HG02885 (cell line): ENCODE measurements around the gene IMPA2.

Experiments
- ATAC-seq: cut with Tn5 transposase; IDR thresholded peaks from one replicate; pipeline ENCODE4 v1.9.1; 2021; ENCODE audit warnings: mild to moderate bottlenecking; ENCODE audit not compliant: unreplicated experiment, poor library complexity

The IMPA2 gene

DNA sequence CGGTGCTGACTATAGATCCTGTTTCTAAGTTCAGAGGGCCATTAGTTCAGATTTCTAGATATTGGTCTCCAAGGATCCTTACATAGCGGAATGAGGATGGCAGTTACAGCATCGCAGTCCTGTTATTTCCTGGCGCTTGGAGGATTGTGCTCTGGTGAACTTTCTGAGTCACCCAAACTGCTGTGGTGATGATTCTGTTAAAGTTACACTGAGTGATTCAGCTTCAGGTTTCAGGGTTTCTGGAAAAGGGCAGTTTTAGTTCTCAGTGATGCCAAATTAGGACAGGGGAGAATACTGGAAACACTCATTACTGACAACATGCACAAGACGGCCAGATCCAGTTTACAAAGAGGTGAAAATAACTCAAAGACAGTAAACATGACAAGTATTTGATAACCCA lies 60.3 kb downstream of the IMPA2 start:
- no peak for ATAC-seq

DNA sequence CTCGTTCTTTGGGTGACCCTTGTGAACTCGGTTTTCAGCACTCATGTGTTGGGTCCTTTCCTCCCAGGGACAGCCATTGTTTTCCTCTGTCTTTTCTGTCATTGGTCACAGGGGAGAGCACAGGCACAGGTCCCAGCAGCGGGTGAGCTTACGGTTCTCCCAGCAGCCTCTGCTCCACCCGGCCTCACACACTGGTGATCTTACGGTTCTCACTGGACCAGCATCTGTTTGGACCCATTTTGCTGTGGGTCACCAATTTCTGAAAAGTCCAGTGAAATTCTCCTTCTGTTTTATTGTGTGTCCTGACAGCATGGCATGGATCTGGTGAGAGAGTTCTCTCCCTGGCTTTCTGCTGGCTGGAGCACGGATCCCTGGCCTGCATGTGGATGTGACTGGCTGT lies 62.5 kb downstream of the IMPA2 start:
- ATAC-seq, result no peak

DNA sequence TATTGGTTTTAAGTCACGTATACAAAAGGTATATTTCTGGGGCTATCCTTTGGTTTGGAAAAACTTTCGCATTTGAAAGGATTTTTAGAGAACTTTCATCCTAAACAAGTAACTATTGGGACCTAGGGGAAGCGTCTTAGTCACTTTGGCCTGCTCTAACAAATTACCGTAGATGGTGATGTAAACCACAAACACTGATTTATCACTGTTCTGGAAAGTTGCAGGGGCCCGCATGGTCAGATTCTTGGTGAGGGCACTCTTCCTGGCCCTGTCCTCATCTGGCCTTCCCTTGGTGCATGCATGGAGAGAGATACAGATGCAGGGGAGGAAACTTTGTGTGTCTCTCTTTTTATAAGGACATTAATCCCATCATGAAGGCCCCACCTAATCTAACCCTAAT lies 63.3 kb downstream of the IMPA2 start:
- no peak for ATAC-seq

DNA sequence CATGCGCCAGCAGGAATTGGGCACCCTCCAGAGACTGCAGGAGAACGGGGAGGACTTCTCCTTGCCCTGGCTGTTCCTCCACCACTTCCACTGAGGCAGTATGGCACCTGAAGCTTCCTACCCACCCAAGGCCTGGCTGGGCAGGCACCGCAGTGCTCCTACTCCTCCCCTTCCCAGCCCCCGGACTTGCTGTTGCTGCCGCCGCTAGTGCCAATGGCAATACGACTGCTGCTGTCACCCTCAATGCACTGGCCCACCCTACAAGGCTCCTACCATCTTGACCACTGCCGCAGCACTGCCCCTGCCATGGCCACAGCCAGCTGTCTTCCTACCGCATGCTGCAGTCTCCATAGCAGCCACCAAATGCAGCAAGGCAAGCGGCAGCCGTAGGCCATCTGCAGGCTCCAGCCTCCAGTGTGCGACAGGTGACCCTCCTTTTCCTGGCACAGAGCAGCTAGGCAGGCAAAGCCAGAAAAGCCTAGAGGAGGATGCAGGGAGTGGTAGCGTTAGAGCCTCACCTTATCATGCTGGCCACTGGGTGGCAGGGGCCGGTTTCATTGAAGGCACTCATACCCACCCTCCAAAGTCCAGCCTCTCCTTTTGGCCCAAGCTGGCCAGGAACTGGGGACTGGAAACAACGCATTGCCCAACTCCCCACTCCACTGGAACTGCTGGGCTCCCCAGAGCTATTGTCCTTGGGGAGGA lies 64.9 kb downstream of the IMPA2 start:
- no peak for ATAC-seq

DNA sequence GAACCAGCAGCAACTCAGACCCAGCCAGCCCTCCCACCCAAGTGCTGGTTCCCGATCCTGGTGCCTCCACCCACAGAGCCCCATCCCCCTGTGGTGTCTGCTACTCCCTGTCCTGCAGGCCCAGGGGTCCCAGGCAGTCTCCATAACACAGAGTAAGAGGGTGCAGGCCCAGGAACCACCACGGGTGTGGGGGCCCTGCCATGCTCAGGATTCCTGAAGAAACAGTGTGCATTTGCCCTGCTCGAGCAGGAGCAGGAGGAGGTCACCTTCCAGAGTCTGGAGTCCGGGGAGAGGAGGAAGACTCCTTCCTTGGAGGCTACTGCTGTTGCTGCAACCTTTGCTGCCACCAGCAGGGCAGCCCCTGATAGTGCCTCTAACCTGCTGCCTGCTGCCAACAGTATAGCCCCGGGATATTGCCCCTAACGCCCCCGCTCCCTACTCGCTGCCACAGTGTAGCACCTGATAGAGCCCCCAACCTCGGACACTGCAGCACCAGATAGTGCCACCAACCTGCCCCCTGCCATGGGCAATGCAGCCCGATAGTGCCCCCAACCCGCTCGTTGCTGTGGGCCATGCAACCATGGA lies 65.5 kb downstream of the IMPA2 start:
- ATAC-seq, result no peak

DNA sequence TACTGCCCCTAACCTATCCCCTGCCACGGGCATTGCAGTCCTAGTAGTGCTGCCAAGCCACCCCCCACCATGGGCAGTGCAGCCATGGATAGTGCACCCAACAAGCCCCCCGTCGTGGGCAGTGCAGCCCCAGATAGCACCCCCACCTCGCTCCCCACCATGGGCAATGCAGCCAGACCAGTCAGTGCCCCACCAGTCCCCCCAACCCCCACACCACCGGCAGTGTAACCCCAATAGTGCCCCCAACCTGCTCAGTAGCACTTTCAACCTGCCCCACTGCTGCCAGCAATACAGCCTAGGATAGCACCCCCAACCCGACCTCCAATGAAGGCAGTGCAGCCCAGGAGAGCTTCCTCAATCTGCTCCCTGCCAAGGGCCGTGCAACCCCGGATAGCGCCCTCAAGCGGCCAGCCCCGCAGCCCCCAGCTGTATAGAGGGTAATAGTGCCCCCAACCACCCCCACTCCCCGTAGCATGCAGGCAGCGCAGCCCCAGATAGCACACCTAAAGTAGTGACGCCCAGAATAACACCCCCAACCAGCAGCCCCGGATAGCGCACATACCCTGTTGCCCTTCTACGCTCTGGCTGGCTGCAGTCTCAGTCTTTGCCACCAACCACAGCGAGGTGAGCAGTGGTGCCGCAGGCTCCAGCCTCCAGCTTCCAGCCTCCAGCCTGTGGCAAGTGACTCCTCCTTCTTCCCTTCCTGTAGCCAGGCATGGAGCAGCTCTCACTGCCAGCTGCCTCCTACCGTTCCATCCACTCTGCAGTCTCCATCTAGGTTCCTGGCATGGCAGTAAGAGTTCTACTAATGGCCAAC lies 66.9 kb downstream of the IMPA2 start:
- no peak for ATAC-seq

DNA sequence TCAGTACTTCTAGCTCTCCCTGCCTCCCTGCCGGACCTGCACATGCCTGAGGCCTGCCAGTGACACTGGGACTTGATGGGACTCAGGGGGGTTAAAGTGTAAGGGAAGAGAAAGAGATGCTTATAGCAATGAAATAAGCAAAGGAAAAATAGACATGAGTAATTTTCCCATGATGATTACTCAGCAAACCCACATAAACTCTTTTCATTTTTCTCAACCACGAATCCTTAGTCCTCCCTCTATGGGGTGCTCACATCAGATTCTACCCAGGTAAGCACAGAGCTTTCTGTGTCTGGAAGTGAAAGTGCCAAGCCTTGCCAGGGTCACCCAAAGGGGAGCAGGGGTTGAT lies 67.5 kb downstream of the IMPA2 start:
- ATAC-seq, result no peak

DNA sequence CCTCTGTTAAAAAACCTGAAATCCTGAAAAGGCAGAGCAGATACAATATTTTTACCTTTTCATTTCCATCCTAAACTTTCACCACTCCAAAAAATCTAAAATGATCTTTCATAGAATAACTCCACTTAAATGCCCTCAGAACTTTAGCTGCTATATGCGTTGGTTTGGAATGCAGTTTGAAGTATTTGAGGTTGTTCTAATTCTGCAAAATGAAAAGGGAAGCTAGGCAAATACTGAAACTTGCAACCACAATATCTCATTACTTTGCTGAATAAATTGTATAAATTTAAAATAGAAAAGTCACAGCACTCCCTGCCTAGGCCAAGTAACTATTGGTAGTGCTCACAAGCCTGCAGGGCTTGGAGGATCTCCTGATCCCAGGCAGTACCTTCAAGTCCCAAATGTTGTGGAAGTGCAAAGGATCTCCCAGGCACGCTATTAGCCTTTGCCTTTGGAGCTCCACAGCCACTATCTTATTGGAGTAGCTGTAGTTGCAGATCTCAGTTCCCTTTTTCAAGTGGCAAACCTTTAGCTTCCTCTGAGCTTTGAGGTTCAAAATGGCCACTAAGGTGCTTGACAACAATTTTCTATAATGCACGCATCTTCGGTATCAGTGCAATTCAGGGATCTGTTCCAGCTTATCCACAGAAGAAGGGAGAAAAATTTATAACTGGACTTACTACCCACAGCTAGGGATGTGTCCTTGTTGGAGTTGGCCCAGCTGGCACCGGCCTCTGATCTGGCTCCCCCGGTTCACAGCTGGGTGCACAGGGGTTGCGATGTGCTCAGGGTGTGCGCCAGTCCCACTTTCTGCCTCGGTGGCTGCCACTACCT lies 68.9 kb downstream of the IMPA2 start:
- ATAC-seq, result peak; percentile 88

DNA sequence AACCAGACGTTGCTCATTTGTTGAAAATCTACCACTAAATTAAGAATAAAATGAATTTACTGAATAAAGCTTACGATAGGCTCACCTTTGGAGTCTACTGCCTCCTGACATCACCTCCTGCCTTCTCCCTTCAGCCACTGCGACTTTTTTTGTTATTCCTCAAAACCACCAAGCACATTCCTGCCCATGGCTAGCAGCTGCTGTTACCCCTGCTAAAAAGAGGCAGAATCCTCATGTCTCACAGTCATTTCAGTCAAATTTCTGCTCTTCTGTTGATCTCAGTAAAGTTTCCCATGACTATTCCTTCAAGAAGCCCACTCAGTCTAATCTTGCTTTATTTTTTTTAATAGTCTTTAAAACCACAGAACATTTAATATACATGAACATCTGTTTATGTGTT lies 71.6 kb downstream of the IMPA2 start:
- ATAC-seq, result no peak

DNA sequence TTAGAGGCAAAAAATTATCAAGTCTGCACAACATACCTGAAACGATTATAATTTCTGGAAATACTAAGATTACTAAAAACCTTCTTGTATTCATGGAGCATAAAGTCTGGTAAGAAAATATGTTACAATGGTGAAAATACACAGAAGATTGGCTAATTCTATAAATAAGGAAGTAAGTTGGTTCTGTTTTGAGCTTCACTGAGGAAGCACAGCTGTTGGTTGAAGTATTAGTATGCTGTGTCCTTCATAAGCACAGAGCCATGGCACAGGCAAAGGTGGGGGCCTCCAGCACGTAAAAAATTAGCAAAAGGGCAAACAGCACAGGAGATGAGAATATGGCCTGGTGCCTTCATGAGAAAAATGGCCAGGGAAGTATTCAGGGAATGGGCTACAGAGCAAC lies 72.0 kb downstream of the IMPA2 start:
- ATAC-seq, result peak; percentile 51

DNA sequence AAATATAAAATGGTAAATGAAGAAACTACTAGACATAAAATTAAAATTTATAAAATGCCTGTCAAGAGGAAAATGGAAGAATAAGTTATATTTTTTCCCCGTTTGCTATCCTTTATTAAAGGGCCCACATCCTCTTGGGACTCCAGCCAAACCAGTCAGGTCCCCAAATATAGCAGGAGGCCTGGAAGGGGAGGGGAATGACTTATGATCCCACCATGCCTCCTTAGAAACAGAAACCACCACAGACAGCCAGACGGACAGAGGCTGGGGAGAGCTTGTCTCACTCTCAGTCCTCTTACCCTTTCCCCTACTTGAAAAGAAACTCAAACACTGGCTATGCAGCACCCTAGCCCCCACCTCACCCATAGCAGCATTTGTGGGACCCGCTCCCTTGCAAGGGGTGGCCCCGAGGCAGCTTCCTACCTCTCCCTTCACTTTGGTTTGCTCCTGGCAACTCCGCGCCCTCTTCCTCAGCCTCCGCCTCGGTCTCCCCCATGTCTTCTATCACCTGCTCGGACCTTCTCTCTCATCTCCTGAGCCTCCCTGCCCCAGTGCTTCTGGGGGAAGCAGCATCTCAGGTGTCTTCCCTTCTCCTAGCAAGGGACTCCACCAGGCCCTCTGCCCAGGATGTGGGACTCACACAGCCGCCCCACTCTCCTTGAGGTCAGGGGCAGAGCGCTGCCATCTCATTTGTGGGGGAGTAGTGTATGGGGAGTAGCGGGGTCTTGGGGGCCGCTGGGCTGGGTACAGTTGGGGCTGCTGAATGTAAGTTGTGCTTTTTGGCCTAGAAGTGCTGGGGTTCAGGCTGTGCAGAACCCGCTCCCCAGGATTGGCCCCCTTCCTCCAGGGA lies 75.0 kb downstream of the IMPA2 start:
- ATAC-seq, result no peak

DNA sequence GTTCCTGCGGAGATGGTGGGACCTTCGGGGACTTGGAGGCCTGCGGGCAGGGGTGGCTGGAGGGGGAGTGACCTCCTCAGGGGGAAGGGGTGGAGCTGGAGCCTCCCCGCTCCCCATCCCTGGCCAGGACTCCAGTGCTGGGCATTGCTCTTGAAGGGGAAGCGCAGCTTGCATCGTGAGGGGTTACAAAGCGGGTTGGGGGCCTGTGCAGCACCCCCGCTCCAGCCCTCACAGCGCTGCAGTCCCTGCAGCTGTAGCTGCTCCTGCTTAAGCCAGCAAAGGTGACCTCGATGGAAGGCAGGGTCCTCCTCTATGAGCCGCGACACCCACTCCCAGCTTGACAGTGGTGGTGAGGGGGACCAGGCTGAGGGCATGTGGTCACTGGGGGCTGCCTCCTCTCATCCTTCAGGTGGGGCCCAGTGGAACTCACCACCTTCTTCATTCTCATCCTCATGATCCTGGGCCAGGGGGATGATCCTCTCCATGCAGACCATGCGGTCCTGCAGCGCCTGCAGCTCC lies 75.6 kb downstream of the IMPA2 start:
- no peak for ATAC-seq

DNA sequence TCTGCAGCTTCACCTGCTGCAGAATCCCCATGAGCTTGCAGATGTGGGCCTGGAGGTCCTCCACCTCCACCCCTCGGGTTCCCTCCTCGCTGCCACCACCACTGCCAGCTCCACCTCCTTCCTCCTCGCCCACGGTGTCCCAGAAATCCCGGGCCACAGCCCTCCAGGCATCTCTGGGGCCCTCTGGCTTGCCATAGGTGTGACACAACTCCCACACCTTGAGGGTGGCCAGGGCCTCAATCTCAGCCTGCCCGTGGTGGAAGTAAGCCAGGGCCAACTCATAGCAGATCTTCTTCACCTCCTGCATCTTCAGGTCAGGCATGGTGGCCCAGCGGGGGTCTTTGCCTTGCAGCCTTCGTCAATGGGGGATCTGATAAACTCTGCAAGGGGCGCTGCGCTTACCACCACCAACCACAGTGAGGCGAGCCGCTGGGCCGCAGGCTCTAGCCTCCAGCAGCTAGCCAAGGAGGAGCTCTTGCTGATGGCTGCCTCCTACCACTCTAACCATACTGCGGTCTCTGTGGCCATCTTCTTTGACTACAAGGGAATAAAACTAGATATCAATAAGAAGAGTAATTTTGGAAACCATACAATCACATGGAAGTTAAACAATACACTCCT lies 76.2 kb downstream of the IMPA2 start:
- no peak for ATAC-seq

DNA sequence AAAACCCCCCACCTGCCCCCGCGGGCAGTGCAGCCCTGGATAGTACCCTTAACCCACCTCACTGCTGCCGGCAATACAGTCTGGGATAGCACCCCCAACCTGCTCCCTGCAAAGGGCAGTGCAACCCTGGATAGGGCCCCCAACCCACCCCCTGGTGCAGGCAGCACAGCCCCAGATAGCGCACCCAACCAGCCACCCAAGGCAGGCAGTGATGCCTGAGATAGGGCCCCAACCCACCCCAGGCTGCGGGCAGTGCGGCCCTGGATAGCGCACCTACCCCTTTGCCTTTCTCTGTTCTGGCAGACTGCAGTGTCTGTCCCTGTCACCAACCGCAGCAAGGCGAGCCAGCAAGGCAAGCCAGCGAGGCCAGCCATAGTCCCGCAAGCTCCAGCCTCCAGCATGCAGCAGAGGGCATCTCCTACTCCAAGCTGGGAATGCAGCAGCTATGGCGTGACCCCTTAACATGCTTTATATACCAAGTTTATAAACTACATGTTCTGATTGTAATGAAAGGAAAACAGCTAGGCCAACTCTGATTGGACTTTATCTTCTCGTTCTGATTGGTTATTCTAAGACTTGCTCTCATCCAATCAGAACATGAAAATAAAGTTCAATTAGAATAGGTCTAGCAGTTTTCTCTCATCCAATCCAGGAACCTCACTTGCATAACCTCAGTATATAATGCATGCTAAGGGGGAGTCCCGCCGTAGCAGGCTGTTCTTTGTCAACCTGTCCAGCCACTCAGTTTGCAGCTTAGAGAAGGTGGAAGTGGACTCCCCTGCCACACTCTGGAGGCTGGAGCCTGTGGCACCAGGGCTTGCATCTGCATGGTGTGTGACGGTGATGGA lies 78.3 kb downstream of the IMPA2 start:
- ATAC-seq, result no peak

DNA sequence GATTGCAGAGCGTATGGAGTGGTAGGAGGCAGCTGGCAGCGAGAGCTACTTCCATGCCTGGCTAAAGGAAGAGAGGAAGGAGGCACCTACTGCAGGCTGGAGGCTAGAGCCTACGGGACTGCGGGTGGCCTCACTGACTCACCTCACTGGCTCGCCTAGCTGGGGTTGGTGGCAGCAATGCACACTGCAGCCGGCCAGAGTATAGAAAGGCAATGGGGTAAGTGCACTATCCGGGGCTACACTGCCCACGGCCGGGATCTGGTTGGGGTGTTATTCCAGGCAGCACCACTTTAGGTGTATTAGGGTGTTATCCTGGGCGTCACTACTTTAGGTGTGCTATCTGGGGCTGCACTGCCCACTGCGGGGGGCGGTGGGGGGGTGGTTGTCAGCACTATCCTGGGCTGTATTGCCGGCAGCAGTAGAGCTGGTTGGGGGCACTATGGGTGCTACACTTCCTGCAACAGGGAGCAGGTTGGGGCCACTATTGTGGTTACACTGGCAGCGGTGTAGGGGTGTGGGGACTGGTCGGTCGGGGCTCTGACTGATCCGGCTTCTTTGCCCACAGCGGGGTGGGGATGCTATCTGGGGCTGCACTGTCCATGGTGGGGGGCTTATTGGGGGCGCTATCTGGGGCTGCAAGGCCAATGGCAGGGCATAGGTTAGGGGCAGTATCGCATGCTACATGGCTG lies 79.0 kb downstream of the IMPA2 start:
- no peak for ATAC-seq

DNA sequence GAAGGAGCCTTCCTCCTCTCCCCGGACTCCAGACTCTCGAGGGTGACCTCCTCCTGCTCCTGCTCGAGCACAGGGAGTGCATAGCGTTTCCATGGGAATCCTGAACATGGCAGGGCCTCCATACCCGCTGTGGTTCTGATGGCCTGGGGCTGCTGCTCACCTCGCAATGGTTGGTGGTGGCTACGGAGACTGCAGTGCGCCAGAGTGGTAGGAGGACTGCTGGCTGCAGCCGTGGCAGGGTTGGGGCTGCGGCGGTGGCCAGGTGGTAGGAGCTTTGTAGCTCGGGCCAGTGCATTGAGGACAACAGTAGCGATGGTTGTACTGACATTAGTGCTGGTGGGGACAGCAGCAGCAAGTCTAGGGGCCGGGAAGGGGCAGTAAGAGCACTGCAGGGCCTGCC lies 80.4 kb downstream of the IMPA2 start:
- ATAC-seq, result no peak

DNA sequence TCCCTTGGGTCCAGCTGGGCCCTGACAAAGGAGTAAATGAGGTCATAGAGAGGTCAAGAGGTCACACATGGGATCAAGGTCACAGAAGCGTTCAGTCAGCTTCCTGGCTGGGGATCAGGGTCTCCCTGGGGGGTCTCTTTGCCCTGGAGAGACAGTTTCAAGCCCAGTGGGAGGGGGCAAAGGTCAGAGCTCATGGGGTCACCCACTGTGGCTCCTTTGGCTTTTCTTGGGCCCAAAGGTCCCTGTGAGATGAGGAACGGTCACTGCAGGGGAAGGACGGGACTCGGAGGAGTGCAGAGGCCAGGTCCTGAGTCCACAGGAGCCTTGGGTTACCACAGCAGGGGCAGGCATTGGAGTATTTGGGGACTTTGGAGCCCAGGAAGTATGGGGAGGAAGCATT lies 81.7 kb downstream of the IMPA2 start:
- no peak for ATAC-seq
